ENCODE data around the gene PDE6D.

- no peak for TF ChIP-seq CTCF (IDR thresholded peaks at IDR 0.05)
- TF ChIP-seq POLR2AphosphoS5 (IDR thresholded peaks at IDR 0.05) = no peak
These were observed 94.6 kb downstream of the PDE6D start for GRCh38 chr2:231686192-231687100.
